ENCODE measurements around the gene ACP2.
"Not testable (repeated sequence)": the region's sequence is repeated elsewhere in the genome, so short reads cannot be mapped to it uniquely, and the experiment has no call there.

Gene ACP2

GRCh38 chr11:47241841-47242301 is 6.7 kb downstream of the ACP2 start:
- DNase-seq (ENCODE audit: low read depth), result peak; percentile 54

- no peak for DNase-seq (ENCODE audit: low read depth)
Observed at GRCh38 chr11:47239852-47240251, 8.8 kb downstream of the ACP2 start.

GRCh38 chr11:47236482-47236881 is 12.1 kb downstream of the ACP2 start:
- DNase-seq (ENCODE audit: low read depth), result no peak

- DNase-seq (ENCODE audit: low read depth), result no peak
Observed at GRCh38 chr11:47235163-47235562, 13.5 kb downstream of the ACP2 start.

- DNase-seq (ENCODE audit: low read depth), result no peak
Observed at GRCh38 chr11:47234669-47235100, 13.9 kb downstream of the ACP2 start.

- peak; percentile 53 for DNase-seq (ENCODE audit: low read depth)
Observed at GRCh38 chr11:47233989-47234668, 14.5 kb downstream of the ACP2 start.

- DNase-seq (ENCODE audit: low read depth), result no peak
Observed at GRCh38 chr11:47233051-47233450, 15.6 kb downstream of the ACP2 start.

GRCh38 chr11:47229161-47229560 is 19.5 kb downstream of the ACP2 start:
- no peak for DNase-seq (ENCODE audit: low read depth)

GRCh38 chr11:47225552-47226400 is 22.8 kb downstream of the ACP2 start:
- peak; percentile 67 for DNase-seq (ENCODE audit: low read depth)

- no peak for DNase-seq (ENCODE audit: low read depth)
Observed at GRCh38 chr11:47222696-47223095, 25.9 kb downstream of the ACP2 start.

GRCh38 chr11:47220401-47220821 is 28.2 kb downstream of the ACP2 start:
- DNase-seq (ENCODE audit: low read depth), result peak; percentile 75

- DNase-seq (ENCODE audit: low read depth), result peak; percentile 85
Observed at GRCh38 chr11:47216121-47216798, 32.4 kb downstream of the ACP2 start.

GRCh38 chr11:47215366-47215910 is 33.2 kb downstream of the ACP2 start:
- DNase-seq (ENCODE audit: low read depth), result no peak

GRCh38 chr11:47213950-47214565 is 34.6 kb downstream of the ACP2 start:
- peak; percentile 91 for DNase-seq (ENCODE audit: low read depth)

- no peak for DNase-seq (ENCODE audit: low read depth)
Observed at GRCh38 chr11:47212938-47213337, 35.7 kb downstream of the ACP2 start.

GRCh38 chr11:47208628-47209027 is 40.0 kb downstream of the ACP2 start:
- DNase-seq (ENCODE audit: low read depth), result no peak

GRCh38 chr11:47208008-47208552 is 40.5 kb downstream of the ACP2 start:
- not testable (repeated sequence) for DNase-seq (ENCODE audit: low read depth)

GRCh38 chr11:47207459-47207858 is 41.2 kb downstream of the ACP2 start:
- DNase-seq (ENCODE audit: low read depth), result no peak

GRCh38 chr11:47206577-47206976 is 42.0 kb downstream of the ACP2 start:
- not testable (repeated sequence) for DNase-seq (ENCODE audit: low read depth)

GRCh38 chr11:47204637-47204989 is 44.0 kb downstream of the ACP2 start:
- DNase-seq (ENCODE audit: low read depth), result peak; percentile 79

- no peak for DNase-seq (ENCODE audit: low read depth)
Observed at GRCh38 chr11:47202576-47202975, 46.0 kb downstream of the ACP2 start.

GRCh38 chr11:47201015-47201414 is 47.6 kb downstream of the ACP2 start:
- DNase-seq (ENCODE audit: low read depth), result no peak
